Measurements from ENCODE around the gene LRPAP1. TPM values are rescaled to one million over a fixed set of nuclear protein-coding genes. Genes with fewer than 3 reads are reported as not detected.
A peak's percentile ranks its signal among the peaks of the same experiment; 100 is the strongest.

LRPAP1 gene
- total RNA-seq, 4 donors from 2014 or later, result 88.5 to 201 (median 174) TPM

- no peak for TF ChIP-seq POLR2A (IDR thresholded peaks at IDR 0.05; ENCODE audit: low read depth)
- TF ChIP-seq CTCF (IDR thresholded peaks at IDR 0.05), result no peak
- TF ChIP-seq EP300 (IDR thresholded peaks at IDR 0.05), result no peak
- no peak for TF ChIP-seq POLR2AphosphoS5 (IDR thresholded peaks at IDR 0.05)
- intact Hi-C loops (cut with DNase I), result no loop called here
- Histone ChIP-seq H3K9me3 (no peaks in the 10 kb centered on the region), H3K4me3 (no peak overlapping the region), H3K27ac (replicated peaks in 1 of 4) (no peak overlapping the region), H3K36me3 (no peaks in the 10 kb centered on the region), H3K4me1 (peaks cover 17 to 31% (median 29%) of the 10 kb centered on the region in 4 donors), H3K27me3 (peaks cover 0 to 45% (median 0%) of the 10 kb centered on the region in 4 donors)
- 90% methylated on average over 20 of the region's 21 CpGs for WGBS
- DNase-seq (ENCODE audit: extremely low spot score), result no peak
Observed at GRCh38 chr4:3464911-3465697, 67.1 kb downstream of the LRPAP1 start.

- Histone ChIP-seq H3K27ac (replicated peaks in 1 of 4) (no peak overlapping the region), H3K4me3 (no peak overlapping the region), H3K4me1 (peaks cover 17 to 31% (median 29%) of the 10 kb centered on the region in 4 donors), H3K9me3 (no peaks in the 10 kb centered on the region), H3K27me3 (peaks cover 0 to 45% (median 0%) of the 10 kb centered on the region in 4 donors), H3K36me3 (no peaks in the 10 kb centered on the region)
- TF ChIP-seq EP300 (IDR thresholded peaks at IDR 0.05) (no peak), CTCF (IDR thresholded peaks at IDR 0.05) (no peak), POLR2A (IDR thresholded peaks at IDR 0.05; ENCODE audit: low read depth) (no peak), POLR2AphosphoS5 (IDR thresholded peaks at IDR 0.05) (no peak)
- DNase-seq (ENCODE audit: extremely low spot score), result no peak
- intact Hi-C loops (cut with DNase I), result no loop called here
- WGBS, result 96% methylated on average over 6 of the region's 15 CpGs
Observed at GRCh38 chr4:3464349-3464905, 67.8 kb downstream of the LRPAP1 start.

- intact Hi-C loops (cut with DNase I), result no loop called here
- H3K27ac ChIP-seq (replicated peaks in 1 of 4), result peak overlapping the region in 2 of 4 donors; percentile 12 to 24
- no peaks in the 10 kb centered on the region for H3K36me3 ChIP-seq
- TF ChIP-seq POLR2A (IDR thresholded peaks at IDR 0.05; ENCODE audit: low read depth) (no peak), CTCF (IDR thresholded peaks at IDR 0.05) (no peak), POLR2AphosphoS5 (IDR thresholded peaks at IDR 0.05) (no peak), EP300 (IDR thresholded peaks at IDR 0.05) (no peak)
- peaks cover 0 to 45% (median 0%) of the 10 kb centered on the region in 4 donors for H3K27me3 ChIP-seq
- no peaks in the 10 kb centered on the region for H3K9me3 ChIP-seq
- no peak for DNase-seq (ENCODE audit: extremely low spot score)
- H3K4me3 ChIP-seq, result peak overlapping the region; percentile 58 to 65 (median 60)
- 23% methylated on average over 13 of the region's 43 CpGs for WGBS
- peaks cover 17 to 31% (median 29%) of the 10 kb centered on the region in 4 donors for H3K4me1 ChIP-seq
Observed at GRCh38 chr4:3463556-3464348, 68.5 kb downstream of the LRPAP1 start.

GRCh38 chr4:3462790-3463415 is 69.3 kb downstream of the LRPAP1 start, which contains the start of gene DOK7:
Gene DOK7, plus strand, starts transcription at chr4:3463306. Its CDS starts 70 bp downstream, at chr4:3463376.
- intact Hi-C loops (cut with DNase I), result no loop called here
- Histone ChIP-seq H3K9me3 (no peaks in the 10 kb centered on the region), H3K4me1 (peaks cover 17 to 31% (median 29%) of the 10 kb centered on the region in 4 donors), H3K27ac (replicated peaks in 1 of 4) (peak within 1 kb of the TSS in 2 of 4 donors; percentile 12 to 24), H3K4me3 (peak within 1 kb of the TSS; percentile 58 to 65 (median 60)), H3K27me3 (peaks cover 0 to 45% (median 0%) of the 10 kb centered on the region in 4 donors), H3K36me3 (no peaks in the 10 kb centered on the region)
- TF ChIP-seq POLR2AphosphoS5 (IDR thresholded peaks at IDR 0.05) (no peak), POLR2A (IDR thresholded peaks at IDR 0.05; ENCODE audit: low read depth) (no peak), EP300 (IDR thresholded peaks at IDR 0.05) (no peak), CTCF (IDR thresholded peaks at IDR 0.05) (no peak)
- DNase-seq (ENCODE audit: extremely low spot score), result no peak
- WGBS, result 9% methylated on average over 20 of the region's 44 CpGs

Measured in esophagus muscularis mucosa (tissue), 4 donors.